MCF 10A (cell line): ENCODE results near the gene SH3RF2. TPM values are rescaled to one million over a fixed set of nuclear protein-coding genes. Genes with fewer than 3 reads are reported as not detected.

Source experiments
- BruUV-seq: library from RNA; stranded (reverse); fragments of 400-500 nt; replicated peaks from 2 replicates; lab custom pipeline; 2021; lab: Mats Ljungman, UMichigan
- CTCF ChIA-PET: fragments of 300-600 bp; sonication (Branson Sonifier 250); formaldehyde crosslinking; extraction: SDS; loops from one replicate; lab custom pipeline; 2021; ENCODE audit warnings: antibody characterized with exemption, inconsistent platforms; lab: Yijun Ruan, JAX
- POLR2A ChIA-PET: fragments of 300-600, 350-650 bp; sonication (Branson Sonifier 250); formaldehyde crosslinking; extraction: SDS; loops from one replicate; lab custom pipeline; 2020; ENCODE audit warnings: antibody characterized with exemption, inconsistent platforms; lab: Yijun Ruan, JAX
- DNase-seq: peaks from one replicate; pipeline ENCODE4 v3.0.0-alpha.2; 2018; ENCODE audit not compliant: unreplicated experiment
- H3K27ac Mint-ChIP-seq: one replicate; pipeline ENCODE4 v1.8.0; 2022; ENCODE audit warnings: mild to moderate bottlenecking, low read depth, mixed read lengths; ENCODE audit not compliant: unreplicated experiment
- H3K27me3 Mint-ChIP-seq: one replicate; pipeline ENCODE4 v1.8.0; 2022; ENCODE audit warnings: mixed read lengths; ENCODE audit not compliant: insufficient read depth, unreplicated experiment
- H3K36me3 Mint-ChIP-seq: one replicate; pipeline ENCODE4 v1.8.0; 2022; ENCODE audit warnings: mild to moderate bottlenecking, moderate library complexity, mixed read lengths; ENCODE audit not compliant: insufficient read depth, unreplicated experiment
- H3K4me1 Mint-ChIP-seq: one replicate; pipeline ENCODE4 v1.8.0; 2022; ENCODE audit warnings: mixed read lengths; ENCODE audit not compliant: insufficient read depth, unreplicated experiment
- H3K4me3 Mint-ChIP-seq: one replicate; pipeline ENCODE4 v1.8.0; 2022; ENCODE audit warnings: mild to moderate bottlenecking, moderate library complexity, mixed read lengths; ENCODE audit not compliant: unreplicated experiment
- H3K9me3 Mint-ChIP-seq: one replicate; pipeline ENCODE4 v1.8.0; 2022; ENCODE audit warnings: mixed read lengths; ENCODE audit not compliant: unreplicated experiment
- intact Hi-C: fragments of 100-400 bp; cut with micrococcal nuclease; formaldehyde crosslinking; loops from 2 replicates; pipeline ENCODE4 v1.14.1; 2022
- total RNA-seq: library from RNA; stranded (reverse); gene quantifications from 2 replicates; pipeline ENCODE4 v1.2.3, GENCODE V29; 2022
- TF ChIP-seq, protein P1 (sequence below): fragments of 200-600 bp; IDR thresholded peaks from one replicate; pipeline ENCODE4 v1.8.0; 2022; ENCODE audit warnings: antibody characterized with exemption, mild to moderate bottlenecking; ENCODE audit not compliant: unreplicated experiment

SH3RF2 gene
- total RNA-seq, 1 experiment from 2014 or later, result 29.6 TPM

DNA sequence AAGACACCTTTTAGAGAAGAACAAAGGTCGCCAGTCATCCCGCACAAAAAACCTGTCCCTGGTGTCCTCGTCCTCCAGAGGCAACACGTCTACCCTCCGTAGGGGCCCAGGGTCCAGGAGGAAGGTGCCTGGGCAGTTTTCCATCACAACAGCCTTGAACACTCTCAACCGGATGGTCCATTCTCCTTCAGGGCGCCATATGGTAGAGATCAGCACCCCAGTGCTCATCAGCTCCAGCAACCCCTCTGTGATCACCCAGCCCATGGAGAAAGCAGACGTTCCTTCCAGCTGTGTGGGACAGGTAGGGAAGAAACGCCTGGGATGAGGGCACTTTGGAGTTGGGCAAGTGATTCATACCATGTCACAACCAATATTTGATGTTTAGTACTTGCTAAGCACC, 77.4 kb downstream of the SH3RF2 start:
- peaks cover 56% of the 10 kb centered on the region for H3K36me3 Mint-ChIP-seq
- no peak overlapping the region for H3K27ac Mint-ChIP-seq
- intact Hi-C loops, result no loop called here
- H3K4me1 Mint-ChIP-seq, result no peaks in the 10 kb centered on the region
- TF ChIP-seq, protein P1, sequence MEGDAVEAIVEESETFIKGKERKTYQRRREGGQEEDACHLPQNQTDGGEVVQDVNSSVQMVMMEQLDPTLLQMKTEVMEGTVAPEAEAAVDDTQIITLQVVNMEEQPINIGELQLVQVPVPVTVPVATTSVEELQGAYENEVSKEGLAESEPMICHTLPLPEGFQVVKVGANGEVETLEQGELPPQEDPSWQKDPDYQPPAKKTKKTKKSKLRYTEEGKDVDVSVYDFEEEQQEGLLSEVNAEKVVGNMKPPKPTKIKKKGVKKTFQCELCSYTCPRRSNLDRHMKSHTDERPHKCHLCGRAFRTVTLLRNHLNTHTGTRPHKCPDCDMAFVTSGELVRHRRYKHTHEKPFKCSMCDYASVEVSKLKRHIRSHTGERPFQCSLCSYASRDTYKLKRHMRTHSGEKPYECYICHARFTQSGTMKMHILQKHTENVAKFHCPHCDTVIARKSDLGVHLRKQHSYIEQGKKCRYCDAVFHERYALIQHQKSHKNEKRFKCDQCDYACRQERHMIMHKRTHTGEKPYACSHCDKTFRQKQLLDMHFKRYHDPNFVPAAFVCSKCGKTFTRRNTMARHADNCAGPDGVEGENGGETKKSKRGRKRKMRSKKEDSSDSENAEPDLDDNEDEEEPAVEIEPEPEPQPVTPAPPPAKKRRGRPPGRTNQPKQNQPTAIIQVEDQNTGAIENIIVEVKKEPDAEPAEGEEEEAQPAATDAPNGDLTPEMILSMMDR, result no peak
- POLR2A ChIA-PET, result no interaction called here
- CTCF ChIA-PET, result interaction anchor here (0.6 kb wide), 1 partner anchor 33 kb away, joined by 3 read pairs; no protein-coding TSS in a partner anchor
- BruUV-seq, result no TSS peak
- H3K4me3 Mint-ChIP-seq, result no peak overlapping the region
- H3K27me3 Mint-ChIP-seq, result no peaks in the 10 kb centered on the region
- H3K9me3 Mint-ChIP-seq, result no peaks in the 10 kb centered on the region
- no peak for DNase-seq

DNA sequence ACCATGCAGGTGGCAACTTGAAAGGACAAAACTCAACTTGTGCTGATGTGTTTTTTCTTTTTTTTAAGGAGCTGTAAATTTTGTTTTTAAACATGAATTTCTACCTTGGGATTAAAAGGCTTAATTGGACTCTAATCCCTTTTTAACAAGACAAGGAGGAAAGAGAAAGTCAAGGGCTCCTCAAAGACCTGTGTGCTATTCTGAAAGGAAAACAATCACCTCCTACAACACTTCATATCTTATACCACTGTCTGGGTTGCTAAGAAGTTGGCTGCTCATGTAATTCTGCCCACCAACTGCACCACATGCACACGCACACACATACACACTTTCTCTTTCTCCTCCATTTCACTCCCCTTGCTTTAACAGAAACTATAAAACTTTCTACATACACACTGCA, 78.6 kb downstream of the SH3RF2 start:
- Mint-ChIP-seq H3K9me3 (no peaks in the 10 kb centered on the region), H3K27me3 (no peaks in the 10 kb centered on the region), H3K4me1 (no peaks in the 10 kb centered on the region), H3K27ac (no peak overlapping the region), H3K4me3 (no peak overlapping the region), H3K36me3 (peaks cover 52% of the 10 kb centered on the region)
- TF ChIP-seq, protein P1, result no peak
- DNase-seq, result no peak
- CTCF ChIA-PET, result interaction anchor here (0.6 kb wide), 2 partner anchors 33 to 44 kb away, joined by 4 read pairs; no protein-coding TSS in a partner anchor
- BruUV-seq, result no TSS peak
- POLR2A ChIA-PET, result no interaction called here
- intact Hi-C loops, result no loop called here

GRCh38 chr5:146016764-146017484, 80.5 kb downstream of the SH3RF2 start:
- Mint-ChIP-seq H3K27ac (no peak overlapping the region), H3K9me3 (no peaks in the 10 kb centered on the region), H3K36me3 (peaks cover 56% of the 10 kb centered on the region), H3K4me3 (no peak overlapping the region), H3K27me3 (no peaks in the 10 kb centered on the region), H3K4me1 (peaks cover 6% of the 10 kb centered on the region)
- ChIA-PET CTCF (interaction anchor here (0.7 kb wide), 1 partner anchor 1815 kb away, joined by 3 read pairs; no protein-coding TSS in a partner anchor), POLR2A (interaction anchor here (0.7 to 1.5 kb wide), 3 partner anchors 9 to 521 kb away, joined by 4 read pairs; no protein-coding TSS in a partner anchor)
- DNase-seq, result no peak
- intact Hi-C loops, result no loop called here
- BruUV-seq, result no TSS peak
- TF ChIP-seq, protein P1, result no peak

DNA sequence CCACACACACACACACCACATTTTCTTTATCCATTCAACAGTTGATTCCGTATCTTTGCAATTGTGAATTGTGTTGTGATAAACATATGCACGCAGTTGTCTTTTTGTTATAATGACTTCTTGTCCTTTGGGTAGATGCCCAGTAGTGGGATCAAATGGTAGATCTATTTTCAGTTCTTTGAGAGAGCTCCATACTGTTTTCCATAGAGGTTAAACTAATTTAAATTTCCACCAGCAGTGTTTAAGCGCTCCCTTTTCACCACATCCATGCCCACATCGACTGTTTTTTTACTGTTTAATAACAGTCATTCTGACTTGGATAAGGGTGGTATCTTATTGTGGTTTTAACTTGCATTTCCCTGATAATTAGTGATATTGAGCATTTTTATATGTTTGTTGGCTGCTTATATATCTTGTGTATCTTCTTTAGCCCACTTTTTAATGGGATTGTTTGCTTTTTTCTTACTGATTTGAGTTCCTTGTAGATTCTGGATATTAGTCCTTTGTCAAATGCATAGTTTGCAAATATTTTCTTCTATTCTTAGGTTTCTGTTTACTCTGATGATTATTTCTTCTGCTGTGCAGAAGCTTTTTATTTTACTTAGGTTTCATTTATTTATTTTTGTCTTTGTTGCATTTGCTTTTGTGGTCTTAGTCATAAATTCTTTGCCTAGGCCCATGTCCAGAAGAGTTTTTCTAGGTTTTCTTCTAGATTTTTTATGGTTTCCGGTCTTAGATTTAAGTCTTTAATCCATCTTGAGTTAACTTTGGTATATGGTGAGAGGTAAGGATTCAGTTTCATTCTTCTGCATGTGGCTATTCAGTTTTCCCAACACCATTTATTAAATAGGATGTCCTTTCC, 82.4 kb downstream of the SH3RF2 start:
- H3K9me3 Mint-ChIP-seq, result no peaks in the 10 kb centered on the region
- DNase-seq, result no peak
- no peaks in the 10 kb centered on the region for H3K27me3 Mint-ChIP-seq
- peaks cover 54% of the 10 kb centered on the region for H3K36me3 Mint-ChIP-seq
- H3K27ac Mint-ChIP-seq, result no peak overlapping the region
- TF ChIP-seq, protein P1, result no peak
- no TSS peak for BruUV-seq
- ChIA-PET POLR2A (no interaction called here), CTCF (no interaction called here)
- intact Hi-C loops, result no loop called here
- H3K4me1 Mint-ChIP-seq, result peaks cover 6% of the 10 kb centered on the region
- no peak overlapping the region for H3K4me3 Mint-ChIP-seq
